ENCODE results near the gene ERC2. TPM values are rescaled to one million over a fixed set of nuclear protein-coding genes. Genes with fewer than 3 reads are reported as not detected.

Gene ERC2
- total RNA-seq, 2 donors from 2014 or later = 16.1 to 22.8 TPM

DNA sequence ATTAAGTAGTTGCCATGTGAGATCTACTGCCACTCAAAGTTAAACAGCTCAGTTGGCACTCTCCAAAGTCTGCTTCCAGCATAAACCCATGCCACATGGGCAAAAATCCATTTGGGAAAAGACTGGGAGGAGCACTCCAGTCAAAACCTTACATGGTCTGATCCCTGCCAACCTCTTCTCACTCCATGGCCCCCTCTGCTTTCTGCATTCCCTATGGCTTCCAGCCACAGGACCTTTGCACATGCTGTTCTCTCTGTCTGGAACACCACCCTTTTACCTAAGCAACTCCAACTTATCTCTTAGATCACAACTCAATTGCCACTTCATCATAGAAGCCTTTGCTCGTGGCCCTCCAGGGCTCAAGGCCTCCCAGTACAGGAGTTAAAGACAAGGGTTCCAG, 910.7 kb downstream of the ERC2 start:
- Histone ChIP-seq H3K36me3 (ENCODE audit: control insufficient read depth, insufficient read depth, low read length) (no peaks in the 10 kb centered on the region), H3K4me1 (ENCODE audit: control insufficient read depth, insufficient read depth, low read length) (peaks cover 5% of the 10 kb centered on the region), H3K9ac (ENCODE audit: extremely low read depth, low read length, poor library complexity, severe bottlenecking) (no peak overlapping the region), H3K27ac (ENCODE audit: low read depth, low read length) (no peak overlapping the region), H3K27me3 (ENCODE audit: control insufficient read depth, insufficient read depth, low read length, poor library complexity, severe bottlenecking) (no peaks in the 10 kb centered on the region), H3K4me3 (ENCODE audit: low read length) (no peak overlapping the region), H3K9me3 (ENCODE audit: control insufficient read depth, low read length) (no peaks in the 10 kb centered on the region)
- Mint-ChIP-seq H3K27ac (no peak overlapping the region), H3K36me3 (ENCODE audit: low read depth) (no peaks in the 10 kb centered on the region), H3K9me3 (no peaks in the 10 kb centered on the region), H3K27me3 (ENCODE audit: insufficient read depth) (peaks cover 1% of the 10 kb centered on the region), H3K4me3 (no peak overlapping the region), H3K4me1 (peaks cover 30% of the 10 kb centered on the region)
- 83 to 96% methylated on average over 1 of the region's 1 CpG for WGBS, 2 experiments (ENCODE audit: insufficient coverage in 1 of 2, insufficient read length in 1 of 2)
- DNase-seq = no peak
- TF ChIP-seq, protein P1, sequence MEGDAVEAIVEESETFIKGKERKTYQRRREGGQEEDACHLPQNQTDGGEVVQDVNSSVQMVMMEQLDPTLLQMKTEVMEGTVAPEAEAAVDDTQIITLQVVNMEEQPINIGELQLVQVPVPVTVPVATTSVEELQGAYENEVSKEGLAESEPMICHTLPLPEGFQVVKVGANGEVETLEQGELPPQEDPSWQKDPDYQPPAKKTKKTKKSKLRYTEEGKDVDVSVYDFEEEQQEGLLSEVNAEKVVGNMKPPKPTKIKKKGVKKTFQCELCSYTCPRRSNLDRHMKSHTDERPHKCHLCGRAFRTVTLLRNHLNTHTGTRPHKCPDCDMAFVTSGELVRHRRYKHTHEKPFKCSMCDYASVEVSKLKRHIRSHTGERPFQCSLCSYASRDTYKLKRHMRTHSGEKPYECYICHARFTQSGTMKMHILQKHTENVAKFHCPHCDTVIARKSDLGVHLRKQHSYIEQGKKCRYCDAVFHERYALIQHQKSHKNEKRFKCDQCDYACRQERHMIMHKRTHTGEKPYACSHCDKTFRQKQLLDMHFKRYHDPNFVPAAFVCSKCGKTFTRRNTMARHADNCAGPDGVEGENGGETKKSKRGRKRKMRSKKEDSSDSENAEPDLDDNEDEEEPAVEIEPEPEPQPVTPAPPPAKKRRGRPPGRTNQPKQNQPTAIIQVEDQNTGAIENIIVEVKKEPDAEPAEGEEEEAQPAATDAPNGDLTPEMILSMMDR (conservative IDR thresholded peaks at IDR 0.05) = no peak

DNA sequence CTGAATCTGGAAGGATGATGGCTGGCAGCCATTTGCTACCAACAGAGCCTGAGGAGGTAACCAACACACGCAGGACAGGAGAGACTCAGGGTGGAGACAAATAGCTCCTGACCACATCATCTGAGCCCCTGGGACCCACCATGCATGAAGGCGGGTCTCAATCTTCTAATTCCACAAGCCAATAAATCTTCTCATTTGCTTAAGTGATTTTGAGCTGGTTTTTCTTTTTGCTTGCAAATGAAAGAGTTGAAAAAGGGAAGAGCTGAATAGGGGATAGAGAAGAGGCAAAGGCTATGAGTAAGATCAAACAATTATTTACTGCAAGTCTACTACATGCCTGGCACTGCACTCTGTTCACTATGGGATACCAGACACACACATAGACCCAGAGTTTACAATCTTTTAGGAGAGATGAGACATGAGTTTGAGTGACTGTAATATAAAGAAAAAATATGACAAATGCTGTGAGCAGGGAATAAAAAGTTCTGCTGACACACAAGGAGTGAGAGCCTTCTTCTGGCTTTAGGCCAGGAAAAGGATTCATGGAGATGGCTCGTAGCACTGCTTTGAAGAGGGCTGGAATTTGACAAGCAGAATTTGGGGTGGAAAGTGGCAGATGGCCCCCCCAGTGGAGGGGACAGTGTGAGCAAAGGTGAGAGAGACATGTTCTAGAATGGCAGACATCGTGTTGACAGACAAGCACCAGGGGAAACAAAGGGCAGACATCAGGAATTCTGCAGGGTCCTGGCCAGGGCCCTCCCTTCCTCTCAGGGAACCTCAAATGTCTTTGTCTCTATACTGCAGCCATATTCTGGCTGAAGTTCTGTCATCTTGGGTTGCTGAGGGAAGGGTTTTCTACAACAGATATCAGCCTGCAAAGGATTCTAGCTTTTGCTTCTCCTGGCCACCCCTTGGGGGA, 911.4 kb downstream of the ERC2 start:
- H3K27me3 Mint-ChIP-seq (ENCODE audit: insufficient read depth) = peaks cover 1% of the 10 kb centered on the region
- no peak overlapping the region for H3K4me3 Mint-ChIP-seq
- H3K9me3 Mint-ChIP-seq = no peaks in the 10 kb centered on the region
- no peak for DNase-seq
- Histone ChIP-seq H3K9me3 (ENCODE audit: control insufficient read depth, low read length) (no peaks in the 10 kb centered on the region), H3K9ac (ENCODE audit: extremely low read depth, low read length, poor library complexity, severe bottlenecking) (no peak overlapping the region), H3K4me3 (ENCODE audit: low read length) (no peak overlapping the region), H3K27ac (ENCODE audit: low read depth, low read length) (no peak overlapping the region), H3K27me3 (ENCODE audit: control insufficient read depth, insufficient read depth, low read length, poor library complexity, severe bottlenecking) (no peaks in the 10 kb centered on the region), H3K36me3 (ENCODE audit: control insufficient read depth, insufficient read depth, low read length) (no peaks in the 10 kb centered on the region), H3K4me1 (ENCODE audit: control insufficient read depth, insufficient read depth, low read length) (peaks cover 5% of the 10 kb centered on the region)
- WGBS, 2 experiments (ENCODE audit: insufficient coverage in 1 of 2, insufficient read length in 1 of 2) = 77 to 88% methylated on average over 3 to 4 of the region's 4 CpGs
- H3K4me1 Mint-ChIP-seq = peaks cover 30% of the 10 kb centered on the region
- TF ChIP-seq, protein P1 (conservative IDR thresholded peaks at IDR 0.05) = no peak
- H3K27ac Mint-ChIP-seq = no peak overlapping the region
- H3K36me3 Mint-ChIP-seq (ENCODE audit: low read depth) = peaks cover under 1% of the 10 kb centered on the region

DNA sequence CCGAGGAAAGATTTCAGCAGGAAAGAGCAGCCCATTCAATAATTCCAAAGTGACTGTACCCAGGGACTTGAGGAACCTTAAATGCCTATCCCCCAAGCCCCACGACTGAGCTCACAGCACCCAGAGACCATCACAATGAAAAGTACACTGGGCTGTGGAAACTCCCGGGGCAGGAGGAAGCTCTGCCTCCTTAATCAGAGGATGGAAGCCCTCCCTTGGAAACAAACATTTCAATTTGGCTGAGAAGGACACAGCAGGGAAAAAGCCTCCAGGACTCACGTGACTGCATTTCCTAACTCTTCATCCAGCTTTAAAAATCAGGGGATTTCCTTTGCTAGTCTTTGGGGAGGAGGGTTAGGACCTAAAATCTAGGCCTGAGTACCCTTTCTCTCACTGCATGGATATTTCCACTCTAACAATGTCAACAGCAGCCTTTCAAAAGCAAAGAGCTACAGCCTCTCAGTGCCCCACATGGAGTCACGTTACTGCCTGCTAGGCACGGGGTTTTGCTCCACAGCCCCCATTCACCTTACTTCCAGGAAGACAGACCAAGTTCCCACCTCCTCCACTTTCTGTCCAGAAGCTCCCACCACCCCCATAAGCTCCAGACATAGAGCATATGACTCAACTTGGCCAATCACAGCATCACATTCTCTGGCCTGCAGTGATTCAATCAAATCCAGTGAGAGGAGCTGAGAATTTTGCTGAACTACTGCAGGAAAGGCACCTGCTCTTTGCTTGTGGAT, 912.2 kb downstream of the ERC2 start:
- TF ChIP-seq, protein P1 (conservative IDR thresholded peaks at IDR 0.05) = no peak
- Histone ChIP-seq H3K4me3 (ENCODE audit: low read length) (no peak overlapping the region), H3K9ac (ENCODE audit: extremely low read depth, low read length, poor library complexity, severe bottlenecking) (no peak overlapping the region), H3K4me1 (ENCODE audit: control insufficient read depth, insufficient read depth, low read length) (peaks cover 5% of the 10 kb centered on the region), H3K27ac (ENCODE audit: low read depth, low read length) (no peak overlapping the region), H3K27me3 (ENCODE audit: control insufficient read depth, insufficient read depth, low read length, poor library complexity, severe bottlenecking) (no peaks in the 10 kb centered on the region), H3K36me3 (ENCODE audit: control insufficient read depth, insufficient read depth, low read length) (no peaks in the 10 kb centered on the region), H3K9me3 (ENCODE audit: control insufficient read depth, low read length) (no peaks in the 10 kb centered on the region)
- Mint-ChIP-seq H3K27ac (peak overlapping the region; percentile 41), H3K9me3 (no peaks in the 10 kb centered on the region), H3K4me1 (peaks cover 30% of the 10 kb centered on the region), H3K27me3 (ENCODE audit: insufficient read depth) (peaks cover 1% of the 10 kb centered on the region), H3K36me3 (ENCODE audit: low read depth) (peaks cover 2% of the 10 kb centered on the region), H3K4me3 (no peak overlapping the region)
- 58 to 69% methylated on average over 5 to 6 of the region's 6 CpGs for WGBS, 2 experiments (ENCODE audit: insufficient coverage in 1 of 2, insufficient read length in 1 of 2)
- DNase-seq = peak; percentile 53
